ENCODE data around the gene GTF3C1. TPM values are rescaled to one million over a fixed set of nuclear protein-coding genes. Genes with fewer than 3 reads are reported as not detected.

Gene GTF3C1
- total and polyA plus RNA-seq, 2 of the 8 experiments (the other 6 are each of a cell fraction or from before 2014, with no cell fraction given): 89.3 to 126 TPM

DNA sequence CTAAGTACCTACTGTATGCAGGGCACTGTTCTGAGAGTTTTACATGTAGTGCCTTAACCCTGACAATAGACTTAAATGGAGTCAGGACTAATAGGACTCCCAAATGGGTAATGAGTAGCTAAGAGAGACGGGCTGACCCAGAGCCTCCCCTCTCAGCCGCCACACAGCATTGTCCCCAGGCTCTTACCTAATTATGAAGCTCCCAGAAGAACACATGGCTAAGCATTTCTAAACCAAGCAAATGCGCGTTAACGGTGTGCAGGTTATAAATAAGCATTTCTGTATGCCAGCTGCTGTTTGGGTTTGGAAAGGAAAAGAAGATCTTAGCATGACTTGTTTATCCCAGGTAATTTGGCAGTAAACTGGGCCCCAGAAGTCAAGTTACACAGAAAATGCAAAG lies 14.5 kb upstream of the GTF3C1 start (continued):
- TF ChIP-seq, protein P1, sequence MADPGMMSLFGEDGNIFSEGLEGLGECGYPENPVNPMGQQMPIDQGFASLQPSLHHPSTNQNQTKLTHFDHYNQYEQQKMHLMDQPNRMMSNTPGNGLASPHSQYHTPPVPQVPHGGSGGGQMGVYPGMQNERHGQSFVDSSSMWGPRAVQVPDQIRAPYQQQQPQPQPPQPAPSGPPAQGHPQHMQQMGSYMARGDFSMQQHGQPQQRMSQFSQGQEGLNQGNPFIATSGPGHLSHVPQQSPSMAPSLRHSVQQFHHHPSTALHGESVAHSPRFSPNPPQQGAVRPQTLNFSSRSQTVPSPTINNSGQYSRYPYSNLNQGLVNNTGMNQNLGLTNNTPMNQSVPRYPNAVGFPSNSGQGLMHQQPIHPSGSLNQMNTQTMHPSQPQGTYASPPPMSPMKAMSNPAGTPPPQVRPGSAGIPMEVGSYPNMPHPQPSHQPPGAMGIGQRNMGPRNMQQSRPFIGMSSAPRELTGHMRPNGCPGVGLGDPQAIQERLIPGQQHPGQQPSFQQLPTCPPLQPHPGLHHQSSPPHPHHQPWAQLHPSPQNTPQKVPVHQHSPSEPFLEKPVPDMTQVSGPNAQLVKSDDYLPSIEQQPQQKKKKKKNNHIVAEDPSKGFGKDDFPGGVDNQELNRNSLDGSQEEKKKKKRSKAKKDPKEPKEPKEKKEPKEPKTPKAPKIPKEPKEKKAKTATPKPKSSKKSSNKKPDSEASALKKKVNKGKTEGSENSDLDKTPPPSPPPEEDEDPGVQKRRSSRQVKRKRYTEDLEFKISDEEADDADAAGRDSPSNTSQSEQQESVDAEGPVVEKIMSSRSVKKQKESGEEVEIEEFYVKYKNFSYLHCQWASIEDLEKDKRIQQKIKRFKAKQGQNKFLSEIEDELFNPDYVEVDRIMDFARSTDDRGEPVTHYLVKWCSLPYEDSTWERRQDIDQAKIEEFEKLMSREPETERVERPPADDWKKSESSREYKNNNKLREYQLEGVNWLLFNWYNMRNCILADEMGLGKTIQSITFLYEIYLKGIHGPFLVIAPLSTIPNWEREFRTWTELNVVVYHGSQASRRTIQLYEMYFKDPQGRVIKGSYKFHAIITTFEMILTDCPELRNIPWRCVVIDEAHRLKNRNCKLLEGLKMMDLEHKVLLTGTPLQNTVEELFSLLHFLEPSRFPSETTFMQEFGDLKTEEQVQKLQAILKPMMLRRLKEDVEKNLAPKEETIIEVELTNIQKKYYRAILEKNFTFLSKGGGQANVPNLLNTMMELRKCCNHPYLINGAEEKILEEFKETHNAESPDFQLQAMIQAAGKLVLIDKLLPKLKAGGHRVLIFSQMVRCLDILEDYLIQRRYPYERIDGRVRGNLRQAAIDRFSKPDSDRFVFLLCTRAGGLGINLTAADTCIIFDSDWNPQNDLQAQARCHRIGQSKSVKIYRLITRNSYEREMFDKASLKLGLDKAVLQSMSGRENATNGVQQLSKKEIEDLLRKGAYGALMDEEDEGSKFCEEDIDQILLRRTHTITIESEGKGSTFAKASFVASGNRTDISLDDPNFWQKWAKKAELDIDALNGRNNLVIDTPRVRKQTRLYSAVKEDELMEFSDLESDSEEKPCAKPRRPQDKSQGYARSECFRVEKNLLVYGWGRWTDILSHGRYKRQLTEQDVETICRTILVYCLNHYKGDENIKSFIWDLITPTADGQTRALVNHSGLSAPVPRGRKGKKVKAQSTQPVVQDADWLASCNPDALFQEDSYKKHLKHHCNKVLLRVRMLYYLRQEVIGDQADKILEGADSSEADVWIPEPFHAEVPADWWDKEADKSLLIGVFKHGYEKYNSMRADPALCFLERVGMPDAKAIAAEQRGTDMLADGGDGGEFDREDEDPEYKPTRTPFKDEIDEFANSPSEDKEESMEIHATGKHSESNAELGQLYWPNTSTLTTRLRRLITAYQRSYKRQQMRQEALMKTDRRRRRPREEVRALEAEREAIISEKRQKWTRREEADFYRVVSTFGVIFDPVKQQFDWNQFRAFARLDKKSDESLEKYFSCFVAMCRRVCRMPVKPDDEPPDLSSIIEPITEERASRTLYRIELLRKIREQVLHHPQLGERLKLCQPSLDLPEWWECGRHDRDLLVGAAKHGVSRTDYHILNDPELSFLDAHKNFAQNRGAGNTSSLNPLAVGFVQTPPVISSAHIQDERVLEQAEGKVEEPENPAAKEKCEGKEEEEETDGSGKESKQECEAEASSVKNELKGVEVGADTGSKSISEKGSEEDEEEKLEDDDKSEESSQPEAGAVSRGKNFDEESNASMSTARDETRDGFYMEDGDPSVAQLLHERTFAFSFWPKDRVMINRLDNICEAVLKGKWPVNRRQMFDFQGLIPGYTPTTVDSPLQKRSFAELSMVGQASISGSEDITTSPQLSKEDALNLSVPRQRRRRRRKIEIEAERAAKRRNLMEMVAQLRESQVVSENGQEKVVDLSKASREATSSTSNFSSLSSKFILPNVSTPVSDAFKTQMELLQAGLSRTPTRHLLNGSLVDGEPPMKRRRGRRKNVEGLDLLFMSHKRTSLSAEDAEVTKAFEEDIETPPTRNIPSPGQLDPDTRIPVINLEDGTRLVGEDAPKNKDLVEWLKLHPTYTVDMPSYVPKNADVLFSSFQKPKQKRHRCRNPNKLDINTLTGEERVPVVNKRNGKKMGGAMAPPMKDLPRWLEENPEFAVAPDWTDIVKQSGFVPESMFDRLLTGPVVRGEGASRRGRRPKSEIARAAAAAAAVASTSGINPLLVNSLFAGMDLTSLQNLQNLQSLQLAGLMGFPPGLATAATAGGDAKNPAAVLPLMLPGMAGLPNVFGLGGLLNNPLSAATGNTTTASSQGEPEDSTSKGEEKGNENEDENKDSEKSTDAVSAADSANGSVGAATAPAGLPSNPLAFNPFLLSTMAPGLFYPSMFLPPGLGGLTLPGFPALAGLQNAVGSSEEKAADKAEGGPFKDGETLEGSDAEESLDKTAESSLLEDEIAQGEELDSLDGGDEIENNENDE (IDR thresholded peaks at IDR 0.05; ENCODE audit: insufficient replicate concordance, low read length): no peak
- TF ChIP-seq GTF2F1 (IDR thresholded peaks at IDR 0.05; ENCODE audit: borderline replicate concordance, low read depth, low read length) (no peak), KDM4A (IDR thresholded peaks at IDR 0.05; ENCODE audit: low read depth, low read length, severe bottlenecking) (no peak), RFX5 (IDR thresholded peaks at IDR 0.05; ENCODE audit: borderline replicate concordance, low read depth, low read length) (no peak), SUZ12 (IDR thresholded peaks at IDR 0.05; ENCODE audit: low read length) (no peak), TCF12 (IDR thresholded peaks at IDR 0.05; ENCODE audit: low read depth, low read length) (no peak)
- TF ChIP-seq, protein P2, sequence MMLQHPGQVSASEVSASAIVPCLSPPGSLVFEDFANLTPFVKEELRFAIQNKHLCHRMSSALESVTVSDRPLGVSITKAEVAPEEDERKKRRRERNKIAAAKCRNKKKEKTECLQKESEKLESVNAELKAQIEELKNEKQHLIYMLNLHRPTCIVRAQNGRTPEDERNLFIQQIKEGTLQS (IDR thresholded peaks at IDR 0.05; ENCODE audit: insufficient read depth, low read depth, low read length): no peak
